K562 (cell line): Measurements from ENCODE around the gene SART3. TPM values are rescaled to one million over a fixed set of nuclear protein-coding genes. Genes with fewer than 3 reads are reported as not detected.

ENCODE experiments used
- ATAC-seq: fragments of 200-7000 bp; cut with Tn5 transposase; 3 replicates; pipeline ENCODE4 v1.9.1; 2020; ENCODE audit warnings: moderate library complexity
- BruUV-seq: library from RNA; stranded (reverse); fragments of 400-500 nt; replicated peaks from 2 replicates; lab custom pipeline; 2021; lab: Mats Ljungman, UMichigan
- CTCF ChIA-PET: fragments of 300-600 bp; formaldehyde crosslinking; extraction: SDS; loops from one replicate; lab custom pipeline; 2021; ENCODE audit warnings: low intra/inter-chr PET ratio; lab: Yijun Ruan, JAX
- POLR2A ChIA-PET: fragments of 300-600, 350-650 bp; sonication (Branson Sonifier 250); formaldehyde crosslinking; extraction: SDS; loops from one replicate; lab custom pipeline; 2021; ENCODE audit warnings: antibody characterized with exemption, inconsistent platforms; lab: Yijun Ruan, JAX
- DNase-seq, 4 experiments: peaks; one replicate each; pipeline versions ENCODE4 v3.0.0 to v3.0.0-alpha.2; 2011 to 2018; ENCODE audit warnings: low spot score in 3 of 4, mixed read lengths in 3 of 4; ENCODE audit errors: extremely low read depth in 1 of 4
- FAIRE-seq: peaks from 2 replicates; lab custom pipeline; 2011; peaks lifted over from hg19 to GRCh38; lab: Jason Lieb, UNC
- H2AFZ ChIP-seq: 2 replicates; pipeline ENCODE4 v1.6.0; 2011; ENCODE audit warnings: low read depth, low read length, control low read depth, inconsistent platforms
- H3K27ac ChIP-seq: fragments of 200-600 bp; 3 replicates; pipeline ENCODE4 v1.8.0; 2011; ENCODE audit warnings: low read depth, mild to moderate bottlenecking, control low read depth, inconsistent platforms, low read length, moderate library complexity, mixed read lengths; ENCODE audit errors: extremely low read depth
- H3K27me3 ChIP-seq, 2 experiments: fragments of 300-600 bp in 1 of 2; 2 replicates in 1 of 2; 3 replicates in 1 of 2; pipeline versions ENCODE4 v1.6.0 to v1.8.0; 2011; ENCODE audit warnings: inconsistent platforms in 2 of 2, low read length in 2 of 2, mild to moderate bottlenecking in 1 of 2, mixed read lengths in 1 of 2, moderate library complexity in 1 of 2; ENCODE audit not compliant: control insufficient read depth in 2 of 2, insufficient read depth in 2 of 2
- H3K36me3 ChIP-seq: fragments of 300-600 bp; 3 replicates; pipeline ENCODE4 v1.8.0; 2011; ENCODE audit warnings: mild to moderate bottlenecking, low read length, inconsistent platforms; ENCODE audit not compliant: control insufficient read depth, insufficient read depth
- H3K4me1 ChIP-seq, 2 experiments: fragments of 200-600 bp in 1 of 2; replicated peaks in 1 of 2; 2 replicates in 1 of 2; 3 replicates in 1 of 2; pipeline versions ENCODE4 v1.5.1 to v1.8.0; 2011; ENCODE audit warnings: inconsistent platforms in 2 of 2, low read length in 2 of 2, mild to moderate bottlenecking in 1 of 2, mixed read lengths in 1 of 2, moderate library complexity in 1 of 2; ENCODE audit not compliant: control insufficient read depth in 2 of 2, insufficient read depth in 2 of 2
- H3K4me2 ChIP-seq: 2 replicates; pipeline ENCODE4 v1.6.1; 2011; ENCODE audit warnings: low read length, control low read depth, inconsistent platforms, mixed read lengths; ENCODE audit not compliant: insufficient read depth
- H3K4me3 ChIP-seq: fragments of 200-600 bp; sonication (generic), shearing (Covaris generic); 2 replicates; pipeline ENCODE4 v1.5.1; 2016; ENCODE audit warnings: control low read depth, inconsistent platforms
- H3K79me2 ChIP-seq: fragments of 200-600 bp; 3 replicates; pipeline ENCODE4 v1.8.0; 2011; ENCODE audit warnings: low read length, inconsistent platforms; ENCODE audit not compliant: control insufficient read depth, insufficient read depth
- H3K9ac ChIP-seq, 2 experiments: 2 replicates each; pipeline versions ENCODE4 v1.6.0 to v1.6.1; 2011; ENCODE audit warnings: low read depth in 2 of 2, low read length in 2 of 2, control low read depth in 1 of 2, inconsistent platforms in 1 of 2, mild to moderate bottlenecking in 1 of 2, mixed read lengths in 1 of 2; ENCODE audit not compliant: insufficient read depth in 1 of 2
- H3K9me1 ChIP-seq: one replicate; pipeline ENCODE4 v1.6.0; 2011; ENCODE audit warnings: inconsistent platforms, mild to moderate bottlenecking, low read length, moderate library complexity; ENCODE audit not compliant: control insufficient read depth, insufficient read depth
- H3K9me3 ChIP-seq: replicated peaks from 2 replicates; pipeline ENCODE4 v1.5.1; 2011; ENCODE audit warnings: low read depth, low read length, inconsistent platforms; ENCODE audit not compliant: control insufficient read depth, insufficient read depth
- H4K20me1 ChIP-seq: replicated peaks from 2 replicates; pipeline ENCODE4 v1.6.1; 2011; ENCODE audit warnings: low read length, inconsistent platforms, mixed read lengths; ENCODE audit not compliant: control insufficient read depth, insufficient read depth
- CBFA2T2 ChIP-seq: fragments of 450-650 bp; conservative IDR thresholded peaks from 2 replicates; pipeline ENCODE4 v1.6.1; 2017; ENCODE audit warnings: mild to moderate bottlenecking
- CCNT2 ChIP-seq: IDR thresholded peaks from 2 replicates; pipeline ENCODE4 v1.6.1; 2011; ENCODE audit warnings: borderline replicate concordance, low read depth, mild to moderate bottlenecking, moderate library complexity, mixed read lengths, low read length; ENCODE audit not compliant: insufficient read length; ENCODE audit errors: extremely low read depth
- KHSRP ChIP-seq: fragments of 450-650 bp; IDR thresholded peaks from 2 replicates; pipeline ENCODE4 v1.6.1; 2017
- NEUROD1 ChIP-seq: fragments of 150-350 bp; IDR thresholded peaks from 2 replicates; pipeline ENCODE4 v1.6.1; 2014; ENCODE audit warnings: borderline replicate concordance, low read length, low read depth; ENCODE audit not compliant: partially characterized antibody
- NRF1 ChIP-seq, 2 experiments: fragments of 450-650 bp; IDR thresholded peaks in 1 of 2; conservative IDR thresholded peaks in 1 of 2; 2 replicates each; pipeline ENCODE4 v1.6.1; 2014; ENCODE audit warnings: mild to moderate bottlenecking in 2 of 2
- U2AF1 ChIP-seq: fragments of 200-400 bp; formaldehyde crosslinking; optimal IDR thresholded peaks from 2 replicates; pipeline ENCODE3; 2017; ENCODE audit warnings: mild to moderate bottlenecking, low read depth, low read length, moderate library complexity
- ZNF146 ChIP-seq: IDR thresholded peaks from one replicate; pipeline ENCODE4 v1.6.1; 2018; ENCODE audit warnings: missing compliant biosample characterization; ENCODE audit not compliant: unreplicated experiment
- WGBS: fragments of 100-300 bp; shearing (Covaris generic); methylation state at CpG from one replicate; pipeline ENCODE4 v1.1.6; 2016; ENCODE audit warnings: low coverage, mixed read lengths; ENCODE audit not compliant: insufficient coverage; ENCODE audit errors: missing lambda C conversion rate; 5-methylcytosine and 5-hydroxymethylcytosine counted together
- in situ Hi-C: fragments of 300-500 bp; cut with MboI; formaldehyde crosslinking; loops from 4 replicates; pipeline ENCODE4 v1.15.0; 2018; ENCODE audit warnings: inconsistent platforms, mixed read lengths
- intact Hi-C: fragments of 100-400 bp; cut with micrococcal nuclease; formaldehyde crosslinking; loops from 2 replicates; pipeline ENCODE4 v1.14.2; 2022
- polyA plus RNA-seq, 8 experiments: library from polyadenylated mRNA; depleted of rRNA in 4 of 8; stranded (reverse) in 5 of 8; unstranded in 3 of 8; fragments of >200 nt; fragmentation: Nextera tagmentation in 2 of 8; fragmentation: Illumina TruSeq in 1 of 8; extraction: Ambion mirVana in 2 of 8; extraction: Trizol in 1 of 8; gene quantifications; 2 replicates each; pipeline versions ENCODE4 v1.2.1 to v1.2.3, GENCODE V29; 2011 to 2014; ENCODE audit warnings: inconsistent platforms in 1 of 8, missing spikeins in 1 of 8
- total RNA-seq, 7 experiments: library from RNA; depleted of rRNA in 6 of 7; stranded (reverse); fragments of >200 nt in 6 of 7; fragmentation: Illumina TruSeq in 2 of 7; extraction: Trizol in 2 of 7; gene quantifications; 2 replicates each; pipeline versions ENCODE4 v1.2.1 to v1.2.3, GENCODE V29; 2011 to 2021; ENCODE audit warnings: low replicate concordance in 1 of 7
- TF ChIP-seq, protein P1 (sequence below): fragments of 250-450 bp; sonication (Bioruptor Pico); IDR thresholded peaks from 2 replicates; pipeline ENCODE4 v1.8.0; 2021; ENCODE audit warnings: mild to moderate bottlenecking, moderate library complexity

The SART3 gene
- total and polyA plus RNA-seq, 9 of the 15 experiments (the other 6 are each of a cell fraction or from before 2014, with no cell fraction given): 8.9 to 167 (median 56.7) TPM

DNA sequence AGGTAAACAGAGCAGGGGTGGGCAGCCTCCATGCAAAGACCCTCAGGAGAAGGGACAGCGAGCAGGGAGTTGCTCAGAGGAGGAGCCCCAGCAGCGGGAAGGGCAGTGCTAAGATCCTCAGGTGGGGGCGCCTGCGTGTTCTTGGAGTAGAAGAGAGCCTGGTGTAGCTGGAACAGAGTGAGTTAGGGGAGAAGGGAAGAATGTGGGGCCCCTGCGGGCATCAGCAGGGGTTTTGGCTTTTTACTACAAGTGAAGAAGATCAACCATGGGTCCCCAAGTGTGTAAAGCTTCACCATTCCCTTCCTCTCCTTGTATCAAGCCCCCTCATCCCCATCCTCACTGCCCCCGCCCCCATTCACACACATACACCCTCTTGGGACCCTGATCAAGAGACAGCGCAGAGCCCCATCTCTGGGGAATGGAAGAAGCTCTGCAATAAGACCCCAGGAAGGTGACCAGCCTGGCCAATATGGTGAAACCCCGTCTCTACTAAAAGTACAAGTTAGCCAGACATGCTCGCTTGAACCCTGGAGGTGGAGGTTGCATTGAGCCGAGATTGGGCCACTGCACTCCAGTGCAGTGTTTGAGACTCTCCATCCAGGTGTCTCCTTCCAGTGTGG is 47.1 kb upstream of the SART3 start:
- in situ Hi-C loops: no loop called here
- no peaks in the 10 kb centered on the region for H4K20me1 ChIP-seq
- WGBS: 35% methylated on average over 10 of the region's 10 CpGs
- ChIA-PET POLR2A (interaction anchor here (0.6 to 1.1 kb wide), 3 partner anchors 10 to 977 kb away, joined by 3 read pairs; no protein-coding TSS in a partner anchor), CTCF (no interaction called here)
- no peaks in the 10 kb centered on the region for H3K9me3 ChIP-seq
- no peak overlapping the region for H3K4me3 ChIP-seq
- no peak overlapping the region for H2AFZ ChIP-seq
- BruUV-seq: no TSS peak
- ATAC-seq: no peak
- H3K4me2 ChIP-seq: no peak overlapping the region
- no peaks in the 10 kb centered on the region for H3K27me3 ChIP-seq
- no peaks in the 10 kb centered on the region for H3K36me3 ChIP-seq
- intact Hi-C loops: no loop called here
- no peak overlapping the region for H3K27ac ChIP-seq
- no peaks in the 10 kb centered on the region for H3K79me2 ChIP-seq
- TF ChIP-seq NEUROD1: no peak
- no peak for TF ChIP-seq ZNF146 (CRISPR knock-in tag)
- TF ChIP-seq KHSRP: no peak
- TF ChIP-seq, protein P1, sequence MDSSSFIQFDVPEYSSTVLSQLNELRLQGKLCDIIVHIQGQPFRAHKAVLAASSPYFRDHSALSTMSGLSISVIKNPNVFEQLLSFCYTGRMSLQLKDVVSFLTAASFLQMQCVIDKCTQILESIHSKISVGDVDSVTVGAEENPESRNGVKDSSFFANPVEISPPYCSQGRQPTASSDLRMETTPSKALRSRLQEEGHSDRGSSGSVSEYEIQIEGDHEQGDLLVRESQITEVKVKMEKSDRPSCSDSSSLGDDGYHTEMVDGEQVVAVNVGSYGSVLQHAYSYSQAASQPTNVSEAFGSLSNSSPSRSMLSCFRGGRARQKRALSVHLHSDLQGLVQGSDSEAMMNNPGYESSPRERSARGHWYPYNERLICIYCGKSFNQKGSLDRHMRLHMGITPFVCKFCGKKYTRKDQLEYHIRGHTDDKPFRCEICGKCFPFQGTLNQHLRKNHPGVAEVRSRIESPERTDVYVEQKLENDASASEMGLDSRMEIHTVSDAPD (CRISPR knock-in tag): no peak
- no peak for TF ChIP-seq CCNT2
- no peak for TF ChIP-seq CBFA2T2
- TF ChIP-seq NRF1 (conservative IDR thresholded peaks at IDR 0.05 in 1 of 2, IDR thresholded peaks at IDR 0.05 in 1 of 2): no peak
- TF ChIP-seq U2AF1: no peak
- no peaks in the 10 kb centered on the region for H3K9me1 ChIP-seq
- FAIRE-seq: no peak
- DNase-seq: no peak
- H3K4me1 ChIP-seq: peaks cover 9 to 16% of the 10 kb centered on the region in 2 experiments
- H3K9ac ChIP-seq: no peak overlapping the region
